Stomach (tissue), 9 donors: ENCODE results near the gene TMIE. TPM values are rescaled to one million over a fixed set of nuclear protein-coding genes. Genes with fewer than 3 reads are reported as not detected.

Experiments used
- DNase-seq, 2 donors: peaks; one replicate each; pipeline versions ENCODE4 v3.0.0 to v3.0.0-alpha.2; 2013 to 2019
- H3K27ac ChIP-seq, 5 donors: fragments of 200-600 bp in 4 of 5; sonication (generic) in 4 of 5; one replicate each; pipeline ENCODE4 v1.5.1; 2013 to 2019; ENCODE audit warnings: mild to moderate bottlenecking in 1 of 5, moderate library complexity in 1 of 5
- H3K27me3 ChIP-seq, 3 donors: fragments of 200-600 bp; sonication (generic); one replicate each; pipeline ENCODE4 v1.5.1; 2017 to 2019; ENCODE audit warnings: mixed run types in 1 of 3
- H3K36me3 ChIP-seq, 4 donors: fragments of 200-600 bp; sonication (generic); 1 replicate in 3 of 4; 2 replicates in 1 of 4; pipeline ENCODE4 v1.5.1; 2016 to 2019
- H3K4me1 ChIP-seq, 4 donors: fragments of 200-600 bp; sonication (generic); one replicate each; pipeline ENCODE4 v1.5.1; 2016 to 2019
- H3K4me3 ChIP-seq, 4 donors: fragments of 200-600 bp; sonication (generic) in 3 of 4; one replicate each; pipeline ENCODE4 v1.5.1; 2016 to 2019; ENCODE audit warnings: mild to moderate bottlenecking in 1 of 4
- H3K9me3 ChIP-seq, 4 donors: fragments of 200-600 bp; sonication (generic); one replicate each; pipeline ENCODE4 v1.5.1; 2016 to 2019
- CTCF ChIP-seq, 7 experiments: fragments of 450-650 bp in 4 of 7; fragments of 200-600 bp in 3 of 7; sonication (generic) in 3 of 7; IDR thresholded peaks; one replicate each; pipeline ENCODE4 v1.5.1; 2016 to 2019; ENCODE audit warnings: antibody characterized with exemption in 7 of 7, control low read depth in 2 of 7, mild to moderate bottlenecking in 1 of 7
- EP300 ChIP-seq: sonication (generic); formaldehyde crosslinking; IDR thresholded peaks from one replicate; pipeline ENCODE4 v1.6.1; 2017; ENCODE audit warnings: antibody characterized with exemption
- POLR2A ChIP-seq, 4 donors: fragments of 450-650 bp; IDR thresholded peaks; one replicate each; pipeline ENCODE4 v1.6.1; 2016; ENCODE audit warnings: antibody characterized with exemption in 4 of 4, control low read depth in 2 of 4, mild to moderate bottlenecking in 1 of 4, moderate library complexity in 1 of 4
- POLR2AphosphoS5 ChIP-seq, 3 donors: sonication (generic); formaldehyde crosslinking; IDR thresholded peaks; one replicate each; pipeline ENCODE4 v1.6.1; 2016; ENCODE audit warnings: antibody characterized with exemption in 3 of 3
- WGBS, 5 donors: extraction: QIAGEN DNeasy Blood & Tissue Kit in 3 of 5; methylation state at CpG; one replicate each; pipeline versions ENCODE4 v1.1.5 to v1.1.7; 2013 to 2018; 5-methylcytosine and 5-hydroxymethylcytosine counted together
- intact Hi-C: fragments of 100-400 bp; cut with DNase I; formaldehyde crosslinking; loops from one replicate; pipeline ENCODE4 v1.15.1; 2023; ENCODE audit warnings: low total_unique reads
- polyA plus RNA-seq, 3 donors: library from polyadenylated mRNA; stranded (reverse); fragments of 200-250 nt; gene quantifications; one replicate each; pipeline ENCODE4 v1.2.3, GENCODE V29; 2013
- total RNA-seq, 5 donors: library from RNA; depleted of rRNA; stranded (reverse); fragments of >200 nt; gene quantifications; one replicate each; pipeline versions ENCODE4 v1.1.0 to v1.2.3, GENCODE V29; 2014 to 2016
- donor health status: healthy with polysubstance abuse.
- donor health status: Bipolar disorder and iron deficiency.
- donor health status: healthy.

Gene TMIE
- total and polyA plus RNA-seq, 8 donors = 0.46 to 1.0 (median 0.55) TPM; not detected in 5

GRCh38 chr3:46662771-46663551 lies 38.2 kb upstream of the TMIE start:
- no peak overlapping the region for H3K27ac ChIP-seq
- 52 to 70% (median 62%) methylated on average over 17 of the region's 17 CpGs for WGBS, 5 donors

GRCh38 chr3:46663591-46664135 lies 37.5 kb upstream of the TMIE start:
- Histone ChIP-seq H3K27me3 (no peaks in the 10 kb centered on the region), H3K9me3 (no peaks in the 10 kb centered on the region), H3K36me3 (no peaks in the 10 kb centered on the region), H3K27ac (no peak overlapping the region), H3K4me3 (no peak overlapping the region), H3K4me1 (peaks cover 5 to 35% (median 20%) of the 10 kb centered on the region in 4 donors)
- WGBS, 5 donors = 65 to 72% (median 70%) methylated on average over 8 of the region's 8 CpGs
- intact Hi-C loops = no loop called here
- DNase-seq = peak; percentile 23 to 60
- TF ChIP-seq POLR2A (IDR thresholded peaks at IDR 0.05) = no peak
- no peak for TF ChIP-seq POLR2AphosphoS5 (IDR thresholded peaks at IDR 0.05)
- no peak for TF ChIP-seq CTCF (IDR thresholded peaks at IDR 0.05)
- TF ChIP-seq EP300 = no peak

More at GRCh38 chr3:46662771-46663551, 38.2 kb upstream of the TMIE start:
- H3K4me1 ChIP-seq = peaks cover 5 to 35% (median 20%) of the 10 kb centered on the region in 4 donors
- H3K9me3 ChIP-seq = no peaks in the 10 kb centered on the region
- H3K27me3 ChIP-seq = no peaks in the 10 kb centered on the region
- H3K36me3 ChIP-seq = no peaks in the 10 kb centered on the region
- no peak overlapping the region for H3K4me3 ChIP-seq
- peak; percentile 28 to 80 for DNase-seq
- intact Hi-C loops = no loop called here
- TF ChIP-seq CTCF (IDR thresholded peaks at IDR 0.05) (no peak), EP300 (no peak), POLR2A (IDR thresholded peaks at IDR 0.05) (no peak), POLR2AphosphoS5 (IDR thresholded peaks at IDR 0.05) (no peak)

GRCh38 chr3:46664188-46664970 lies 36.8 kb upstream of the TMIE start:
- Histone ChIP-seq H3K4me1 (peaks cover 5 to 35% (median 20%) of the 10 kb centered on the region in 4 donors), H3K36me3 (no peaks in the 10 kb centered on the region), H3K27ac (no peak overlapping the region), H3K27me3 (no peaks in the 10 kb centered on the region), H3K9me3 (no peaks in the 10 kb centered on the region), H3K4me3 (no peak overlapping the region)
- intact Hi-C loops = no loop called here
- WGBS, 5 donors = 80 to 93% (median 86%) methylated on average over 4 to 6 of the region's 6 CpGs
- TF ChIP-seq POLR2AphosphoS5 (IDR thresholded peaks at IDR 0.05) (no peak), EP300 (no peak), POLR2A (IDR thresholded peaks at IDR 0.05) (no peak), CTCF (IDR thresholded peaks at IDR 0.05) (no peak)
- peak; percentile 1 to 20 for DNase-seq

- TF ChIP-seq POLR2A (IDR thresholded peaks at IDR 0.05) (no peak), CTCF (IDR thresholded peaks at IDR 0.05) (no peak), EP300 (no peak), POLR2AphosphoS5 (IDR thresholded peaks at IDR 0.05) (no peak)
- Histone ChIP-seq H3K36me3 (no peaks in the 10 kb centered on the region), H3K4me3 (no peak overlapping the region), H3K4me1 (peaks cover 5 to 35% (median 20%) of the 10 kb centered on the region in 4 donors), H3K27me3 (no peaks in the 10 kb centered on the region), H3K9me3 (no peaks in the 10 kb centered on the region), H3K27ac (no peak overlapping the region)
- intact Hi-C loops = no loop called here
- 72 to 87% (median 81%) methylated on average over 21 to 23 of the region's 23 CpGs for WGBS, 5 donors
- DNase-seq = peak; percentile 2 to 21
Measured at GRCh38 chr3:46664971-46665762, 36.0 kb upstream of the TMIE start.
